Suprapubic skin (tissue), 4 donors: ENCODE results near the gene LMX1A. TPM values are rescaled to one million over a fixed set of nuclear protein-coding genes. Genes with fewer than 3 reads are reported as not detected.

Experiments used
- DNase-seq, 2 donors: peaks; one replicate each; pipeline ENCODE4 v3.0.0-alpha.2; 2019; ENCODE audit warnings: low spot score in 2 of 2
- H3K27ac ChIP-seq: fragments of 200-600 bp; sonication (generic); one replicate; pipeline ENCODE4 v1.5.1; 2019
- H3K27me3 ChIP-seq: fragments of 200-600 bp; sonication (generic); one replicate; pipeline ENCODE4 v1.5.1; 2019
- H3K36me3 ChIP-seq: fragments of 200-600 bp; sonication (generic); one replicate; pipeline ENCODE4 v1.5.1; 2019
- H3K4me1 ChIP-seq: fragments of 200-600 bp; sonication (generic); one replicate; pipeline ENCODE4 v1.5.1; 2019
- H3K4me3 ChIP-seq: fragments of 200-600 bp; sonication (generic); one replicate; pipeline ENCODE4 v1.5.1; 2019; ENCODE audit warnings: mild to moderate bottlenecking
- H3K9me3 ChIP-seq: fragments of 200-600 bp; sonication (generic); one replicate; pipeline ENCODE4 v1.5.1; 2019
- EP300 ChIP-seq: sonication (generic); formaldehyde crosslinking; IDR thresholded peaks from one replicate; pipeline ENCODE4 v1.6.1; 2017; ENCODE audit warnings: antibody characterized with exemption
- POLR2A ChIP-seq, 2 donors: fragments of 450-650 bp; IDR thresholded peaks; one replicate each; pipeline ENCODE4 v1.6.1; 2017; ENCODE audit warnings: antibody characterized with exemption in 2 of 2, mild to moderate bottlenecking in 2 of 2, moderate library complexity in 2 of 2
- POLR2AphosphoS5 ChIP-seq, 3 donors: sonication (generic); formaldehyde crosslinking; IDR thresholded peaks; one replicate each; pipeline ENCODE4 v1.6.1; 2017; ENCODE audit warnings: antibody characterized with exemption in 3 of 3
- WGBS: methylation state at CpG from one replicate; pipeline ENCODE4 v1.1.5; 2018; 5-methylcytosine and 5-hydroxymethylcytosine counted together
- total RNA-seq, 4 donors: library from RNA; depleted of rRNA; stranded (reverse); fragments of >200 nt; gene quantifications; one replicate each; pipeline ENCODE4 v1.1.0, GENCODE V29; 2016
- TF ChIP-seq, protein P1 (sequence below), 2 donors: fragments of 200-600 bp in 1 of 2; fragments of 450-650 bp in 1 of 2; sonication (generic) in 1 of 2; IDR thresholded peaks; one replicate each; pipeline ENCODE4 v1.5.1; 2016 to 2019; ENCODE audit warnings: antibody characterized with exemption in 2 of 2, mild to moderate bottlenecking in 1 of 2, moderate library complexity in 1 of 2

LMX1A gene
- total RNA-seq, 4 donors from 2014 or later: 0.44 TPM; not detected in 3

DNA sequence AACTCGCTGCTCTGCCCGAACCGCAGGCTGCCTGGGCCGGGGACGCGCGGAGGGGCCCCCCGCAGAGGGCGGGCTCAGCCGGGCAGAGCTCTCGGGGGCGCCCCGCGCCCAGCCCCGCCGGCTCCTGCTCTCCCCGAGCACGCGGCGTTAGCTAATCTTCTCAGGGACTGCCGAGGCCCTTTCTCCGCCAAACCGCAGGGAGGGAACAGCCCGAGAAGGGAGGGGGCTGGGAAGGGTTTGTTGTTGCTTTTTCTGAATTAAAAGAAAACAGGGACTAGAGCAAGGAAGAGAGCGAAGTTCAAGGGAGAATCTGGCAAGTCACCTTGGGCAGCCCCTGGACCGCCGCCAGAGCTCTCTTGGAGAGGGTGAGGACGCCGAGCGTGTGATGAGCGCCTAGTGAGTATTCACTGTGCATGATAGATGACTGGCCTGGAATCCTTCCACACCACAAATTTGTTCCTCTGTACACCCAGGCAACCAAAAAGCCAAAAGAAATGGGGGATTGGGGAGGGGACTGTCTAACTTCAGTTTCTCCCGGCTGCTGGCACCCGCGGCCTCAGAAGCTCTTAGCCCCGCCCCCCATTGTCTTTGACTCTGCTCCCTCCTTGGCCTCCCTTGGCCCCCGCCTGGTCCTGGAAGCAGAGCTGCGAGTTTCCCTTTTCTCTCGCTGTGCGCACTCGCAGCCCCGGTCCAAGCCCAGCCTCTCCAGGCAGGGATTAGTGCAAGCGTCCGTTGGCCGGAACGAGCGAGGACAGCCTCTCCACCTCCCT is 19.7 kb upstream of the LMX1A start:
- Histone ChIP-seq H3K27me3 (no peaks in the 10 kb centered on the region), H3K4me3 (peak overlapping the region; percentile 44), H3K4me1 (peaks cover 27% of the 10 kb centered on the region), H3K9me3 (no peaks in the 10 kb centered on the region), H3K36me3 (no peaks in the 10 kb centered on the region), H3K27ac (peak overlapping the region; percentile 85)
- no peak for TF ChIP-seq POLR2A (IDR thresholded peaks at IDR 0.05)
- TF ChIP-seq, protein P1, sequence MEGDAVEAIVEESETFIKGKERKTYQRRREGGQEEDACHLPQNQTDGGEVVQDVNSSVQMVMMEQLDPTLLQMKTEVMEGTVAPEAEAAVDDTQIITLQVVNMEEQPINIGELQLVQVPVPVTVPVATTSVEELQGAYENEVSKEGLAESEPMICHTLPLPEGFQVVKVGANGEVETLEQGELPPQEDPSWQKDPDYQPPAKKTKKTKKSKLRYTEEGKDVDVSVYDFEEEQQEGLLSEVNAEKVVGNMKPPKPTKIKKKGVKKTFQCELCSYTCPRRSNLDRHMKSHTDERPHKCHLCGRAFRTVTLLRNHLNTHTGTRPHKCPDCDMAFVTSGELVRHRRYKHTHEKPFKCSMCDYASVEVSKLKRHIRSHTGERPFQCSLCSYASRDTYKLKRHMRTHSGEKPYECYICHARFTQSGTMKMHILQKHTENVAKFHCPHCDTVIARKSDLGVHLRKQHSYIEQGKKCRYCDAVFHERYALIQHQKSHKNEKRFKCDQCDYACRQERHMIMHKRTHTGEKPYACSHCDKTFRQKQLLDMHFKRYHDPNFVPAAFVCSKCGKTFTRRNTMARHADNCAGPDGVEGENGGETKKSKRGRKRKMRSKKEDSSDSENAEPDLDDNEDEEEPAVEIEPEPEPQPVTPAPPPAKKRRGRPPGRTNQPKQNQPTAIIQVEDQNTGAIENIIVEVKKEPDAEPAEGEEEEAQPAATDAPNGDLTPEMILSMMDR (IDR thresholded peaks at IDR 0.05): no peak
- TF ChIP-seq POLR2AphosphoS5 (IDR thresholded peaks at IDR 0.05): no peak
- no peak for TF ChIP-seq EP300
- 1% methylated on average over 33 of the region's 46 CpGs for WGBS
- DNase-seq: peak; percentile 92 to 94

DNA sequence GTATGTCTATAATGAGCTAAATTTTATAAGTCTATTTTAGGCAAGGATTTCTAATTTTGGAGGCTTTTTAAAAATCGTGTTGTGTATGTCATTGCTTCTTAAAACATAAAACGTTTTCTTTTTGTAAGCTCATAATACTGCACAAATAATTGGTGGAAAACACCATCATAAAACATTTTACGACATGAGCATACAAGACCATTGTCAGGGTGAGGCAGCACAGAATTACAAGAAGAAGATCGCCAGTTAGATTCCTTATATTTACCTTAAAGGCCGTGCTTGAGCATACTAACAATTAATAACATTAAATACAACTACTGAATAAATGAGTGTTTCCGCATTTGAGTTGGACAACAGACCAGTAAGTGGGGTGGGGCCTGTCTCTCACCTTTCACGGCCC is 19.1 kb upstream of the LMX1A start:
- peak overlapping the region; percentile 85 for H3K27ac ChIP-seq
- H3K36me3 ChIP-seq: no peaks in the 10 kb centered on the region
- H3K4me3 ChIP-seq: peak overlapping the region; percentile 44

DNA sequence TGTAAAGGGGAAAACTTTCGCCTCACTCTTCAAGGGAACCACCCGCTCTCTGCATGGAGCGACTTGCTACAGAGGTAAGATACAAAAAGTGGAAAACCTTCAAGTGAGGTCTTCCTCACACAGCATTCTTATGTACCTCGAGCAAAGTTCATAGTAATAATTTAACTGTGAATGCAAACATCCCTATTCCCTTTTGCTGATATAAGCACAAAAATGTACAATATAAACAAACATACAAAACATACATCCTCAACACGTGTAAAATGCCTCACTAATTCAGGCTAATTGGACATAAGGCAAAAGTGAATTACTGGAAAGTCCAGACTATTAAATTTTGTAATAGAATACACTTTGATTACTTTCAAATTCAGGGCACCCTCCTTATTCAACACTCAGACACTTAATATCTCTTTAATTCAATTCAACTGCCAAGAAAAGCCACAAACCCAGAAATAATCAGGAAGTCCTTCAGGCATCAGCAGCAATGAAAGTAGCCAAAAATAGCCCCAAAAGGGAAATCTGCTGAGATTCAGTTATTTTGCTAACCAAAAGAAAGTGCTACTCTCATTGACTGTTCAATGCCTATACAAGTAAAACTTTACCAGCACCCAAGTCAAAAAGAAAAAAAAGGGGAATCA is 15.2 kb upstream of the LMX1A start:
- Histone ChIP-seq H3K9me3 (no peaks in the 10 kb centered on the region), H3K27ac (no peak overlapping the region), H3K4me1 (peaks cover 24% of the 10 kb centered on the region), H3K27me3 (peaks cover 5% of the 10 kb centered on the region), H3K36me3 (no peaks in the 10 kb centered on the region), H3K4me3 (no peak overlapping the region)
- WGBS: 62% methylated on average over 5 of the region's 5 CpGs
- no peak for DNase-seq
- no peak for TF ChIP-seq EP300
- TF ChIP-seq, protein P1 (IDR thresholded peaks at IDR 0.05): no peak
- no peak for TF ChIP-seq POLR2AphosphoS5 (IDR thresholded peaks at IDR 0.05)
- TF ChIP-seq POLR2A (IDR thresholded peaks at IDR 0.05): no peak

More for the DNA sequence above, 19.1 kb upstream of the LMX1A start:
- no peaks in the 10 kb centered on the region for H3K27me3 ChIP-seq
- 21% methylated on average over 7 of the region's 7 CpGs for WGBS
- no peaks in the 10 kb centered on the region for H3K9me3 ChIP-seq
- TF ChIP-seq EP300 (no peak), POLR2AphosphoS5 (IDR thresholded peaks at IDR 0.05) (no peak), POLR2A (IDR thresholded peaks at IDR 0.05) (no peak)
- TF ChIP-seq, protein P1 (IDR thresholded peaks at IDR 0.05): no peak
- peaks cover 27% of the 10 kb centered on the region for H3K4me1 ChIP-seq
- DNase-seq: no peak

DNA sequence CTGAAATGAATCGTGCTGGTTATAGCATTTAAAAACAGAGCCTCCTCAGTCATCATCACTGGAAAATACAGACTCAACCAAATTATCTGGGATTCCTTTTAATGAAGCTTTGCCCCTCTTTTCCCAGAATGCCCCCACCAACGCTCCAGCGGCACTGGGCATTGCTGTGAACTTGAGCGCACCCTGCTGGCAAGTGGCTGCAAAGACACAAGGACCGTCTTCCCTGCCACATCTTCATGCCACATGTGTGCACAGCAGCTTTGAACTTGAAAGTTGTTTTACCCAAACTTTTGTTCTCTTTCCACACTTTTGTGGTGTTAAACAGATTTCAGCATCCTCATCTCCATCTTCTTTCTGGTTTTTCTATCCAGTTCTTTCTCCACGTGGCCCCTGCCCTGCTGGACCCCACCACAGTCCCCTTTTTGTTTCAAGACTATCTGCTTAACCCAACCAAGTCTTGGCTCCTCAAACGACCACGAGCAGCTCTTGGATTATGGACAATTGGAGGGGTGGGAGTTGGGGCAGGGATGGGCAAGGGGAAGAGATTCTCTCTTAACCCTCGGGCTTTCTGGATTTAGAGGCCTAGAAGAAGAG is 12.8 kb upstream of the LMX1A start:
- Histone ChIP-seq H3K27me3 (peaks cover 5% of the 10 kb centered on the region), H3K9me3 (no peaks in the 10 kb centered on the region), H3K4me3 (no peak overlapping the region), H3K36me3 (no peaks in the 10 kb centered on the region), H3K27ac (no peak overlapping the region), H3K4me1 (peaks cover 18% of the 10 kb centered on the region)
- TF ChIP-seq POLR2A (IDR thresholded peaks at IDR 0.05) (no peak), EP300 (no peak)
- TF ChIP-seq, protein P1 (IDR thresholded peaks at IDR 0.05): peak; percentile 42 to 88
- whole genome bisulfite sequencing: 18% methylated on average over 9 of the region's 9 CpGs
- peak in 1 of 2 donors; percentile 66 for DNase-seq
